A673 (cell line): ENCODE measurements around the gene NFYA. TPM values are rescaled to one million over a fixed set of nuclear protein-coding genes. Genes with fewer than 3 reads are reported as not detected.

ENCODE experiments used
- BruUV-seq: library from RNA; stranded (reverse); fragments of 400-500 nt; replicated peaks from 2 replicates; lab custom pipeline; 2021; lab: Mats Ljungman, UMichigan
- CTCF ChIA-PET: fragments of 300-600 bp; sonication (Branson Sonifier 250); formaldehyde crosslinking; loops from one replicate; lab custom pipeline; 2022; ENCODE audit warnings: antibody characterized with exemption; lab: Charles Lee
- POLR2A ChIA-PET: fragments of 300-600 bp; sonication (Branson Sonifier 250); formaldehyde crosslinking; loops from one replicate; lab custom pipeline; 2022; ENCODE audit warnings: antibody characterized with exemption; ENCODE audit not compliant: low non-redundant PET; lab: Charles Lee
- DNase-seq: peaks from one replicate; pipeline ENCODE4 v3.0.0-alpha.2; 2015; ENCODE audit warnings: low spot score
- H3K27ac ChIP-seq: fragments of 200-600 bp; sonication (generic); 2 replicates; pipeline ENCODE4 v1.5.1; 2016; ENCODE audit warnings: mixed run types, low read depth, mild to moderate bottlenecking, mixed read lengths, antibody characterized with exemption, low read length; ENCODE audit not compliant: poor library complexity, severe bottlenecking
- H3K27me3 ChIP-seq: fragments of 200-600 bp; sonication (generic); replicated peaks from 2 replicates; pipeline ENCODE4 v1.6.1; 2017; ENCODE audit warnings: mixed run types, low read depth, mild to moderate bottlenecking, mixed read lengths, antibody characterized with exemption, low read length; ENCODE audit not compliant: insufficient read depth, poor library complexity
- H3K36me3 ChIP-seq: fragments of 200-600 bp; sonication (generic); 2 replicates; pipeline ENCODE4 v1.6.1; 2016; ENCODE audit warnings: mixed run types, mild to moderate bottlenecking, mixed read lengths, antibody characterized with exemption, low read length; ENCODE audit not compliant: insufficient read depth, poor library complexity, severe bottlenecking
- H3K4me1 ChIP-seq: fragments of 200-600 bp; sonication (generic); 2 replicates; pipeline ENCODE4 v1.6.1; 2017; ENCODE audit warnings: mixed run types, mild to moderate bottlenecking, mixed read lengths, antibody characterized with exemption, low read length; ENCODE audit not compliant: insufficient read depth, poor library complexity, severe bottlenecking
- H3K4me3 ChIP-seq: fragments of 200-600 bp; sonication (generic); 2 replicates; pipeline ENCODE4 v1.5.1; 2016; ENCODE audit warnings: low read depth, mixed run types, mild to moderate bottlenecking, mixed read lengths, low read length; ENCODE audit not compliant: poor library complexity, severe bottlenecking
- H3K9me3 ChIP-seq: fragments of 200-600 bp; sonication (generic); 2 replicates; pipeline ENCODE4 v1.6.1; 2016; ENCODE audit warnings: mixed run types, low read depth, mild to moderate bottlenecking, mixed read lengths, antibody characterized with exemption, low read length; ENCODE audit not compliant: poor library complexity, severe bottlenecking
- EZH2 ChIP-seq: fragments of 200-600 bp; sonication (generic); IDR thresholded peaks from 2 replicates; pipeline ENCODE4 v1.6.1; 2017; ENCODE audit warnings: borderline replicate concordance, low read depth, mild to moderate bottlenecking, mixed read lengths, antibody characterized with exemption, low read length; ENCODE audit not compliant: poor library complexity, severe bottlenecking
- intact Hi-C: fragments of 100-400 bp; cut with micrococcal nuclease; formaldehyde crosslinking; loops from one replicate; pipeline ENCODE4 v1.10.0; 2022; ENCODE audit not compliant: unreplicated experiment
- total RNA-seq: library from RNA; stranded (reverse); gene quantifications from 2 replicates; pipeline ENCODE4 v1.2.3, GENCODE V29; 2021
- TF ChIP-seq, protein P1 (sequence below): fragments of 300-800, 200-600 bp; sonication (generic); conservative IDR thresholded peaks from 2 replicates; pipeline ENCODE4 v1.5.1; 2017; ENCODE audit warnings: low read depth, mild to moderate bottlenecking, antibody characterized with exemption, low read length, moderate library complexity, mixed read lengths

NFYA gene
- total RNA-seq, 1 experiment from 2014 or later, result 45.4 TPM

DNA sequence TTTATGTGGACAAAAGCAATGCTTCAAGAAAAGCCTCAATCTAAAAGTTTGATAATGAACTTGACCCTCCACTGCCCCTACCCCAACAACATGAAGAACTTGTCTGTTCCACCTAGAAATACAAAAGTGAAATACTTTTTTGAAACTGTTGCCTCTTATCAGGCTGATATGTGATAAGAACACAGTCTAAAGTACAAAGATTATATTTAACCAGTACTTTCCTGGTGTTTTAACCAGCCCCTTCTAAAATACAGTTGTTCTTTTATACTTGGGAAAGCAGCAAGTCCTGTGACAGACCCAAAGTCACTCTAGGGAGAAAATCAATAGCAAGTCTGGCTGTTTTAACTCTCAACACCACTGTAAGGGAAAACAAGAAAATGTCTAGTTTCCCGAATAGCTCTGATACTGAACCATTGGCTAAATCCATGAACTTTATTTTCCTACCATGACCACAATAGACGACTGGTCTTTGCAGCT, 7.2 kb upstream of the NFYA start:
- no peak for DNase-seq
- Histone ChIP-seq H3K27ac (no peak overlapping the region), H3K36me3 (peaks cover 15% of the 10 kb centered on the region), H3K4me1 (peaks cover 4% of the 10 kb centered on the region), H3K9me3 (no peaks in the 10 kb centered on the region), H3K4me3 (no peak overlapping the region), H3K27me3 (no peaks in the 10 kb centered on the region)
- no TSS peak for BruUV-seq
- POLR2A ChIA-PET, result interaction anchor here (0.6 kb wide), 1 partner anchor 17 kb away, joined by 3 read pairs; no protein-coding TSS in a partner anchor
- CTCF ChIA-PET, result no interaction called here
- intact Hi-C loops, result loop anchor here (5.0 to 10.0 kb wide), 2 partner anchors 58 to 1701 kb away; no protein-coding TSS in a partner anchor
- TF ChIP-seq, protein P1, sequence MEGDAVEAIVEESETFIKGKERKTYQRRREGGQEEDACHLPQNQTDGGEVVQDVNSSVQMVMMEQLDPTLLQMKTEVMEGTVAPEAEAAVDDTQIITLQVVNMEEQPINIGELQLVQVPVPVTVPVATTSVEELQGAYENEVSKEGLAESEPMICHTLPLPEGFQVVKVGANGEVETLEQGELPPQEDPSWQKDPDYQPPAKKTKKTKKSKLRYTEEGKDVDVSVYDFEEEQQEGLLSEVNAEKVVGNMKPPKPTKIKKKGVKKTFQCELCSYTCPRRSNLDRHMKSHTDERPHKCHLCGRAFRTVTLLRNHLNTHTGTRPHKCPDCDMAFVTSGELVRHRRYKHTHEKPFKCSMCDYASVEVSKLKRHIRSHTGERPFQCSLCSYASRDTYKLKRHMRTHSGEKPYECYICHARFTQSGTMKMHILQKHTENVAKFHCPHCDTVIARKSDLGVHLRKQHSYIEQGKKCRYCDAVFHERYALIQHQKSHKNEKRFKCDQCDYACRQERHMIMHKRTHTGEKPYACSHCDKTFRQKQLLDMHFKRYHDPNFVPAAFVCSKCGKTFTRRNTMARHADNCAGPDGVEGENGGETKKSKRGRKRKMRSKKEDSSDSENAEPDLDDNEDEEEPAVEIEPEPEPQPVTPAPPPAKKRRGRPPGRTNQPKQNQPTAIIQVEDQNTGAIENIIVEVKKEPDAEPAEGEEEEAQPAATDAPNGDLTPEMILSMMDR, result no peak
- no peak for TF ChIP-seq EZH2

DNA sequence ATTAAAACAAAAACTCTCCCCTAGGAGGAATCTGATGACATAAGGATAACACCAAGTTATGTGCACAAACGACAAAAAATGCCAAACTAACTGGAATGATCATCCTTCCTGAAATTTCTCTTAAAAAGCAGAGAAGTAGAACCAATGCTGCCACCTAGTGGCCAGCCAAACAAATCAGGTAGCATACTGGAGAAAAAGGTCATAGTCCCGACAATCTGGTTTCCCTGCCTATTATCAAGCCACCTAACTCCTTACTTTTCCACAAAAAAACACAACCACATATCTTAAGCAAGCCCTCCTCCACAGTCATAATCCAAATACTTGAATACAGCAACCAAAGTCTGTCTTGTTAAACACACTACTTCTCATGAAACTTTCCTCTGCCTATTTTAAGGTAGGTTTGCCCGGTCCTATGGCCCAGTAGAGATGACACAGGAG, 5.9 kb upstream of the NFYA start:
- peaks cover 15% of the 10 kb centered on the region for H3K36me3 ChIP-seq
- ChIA-PET POLR2A (no interaction called here), CTCF (no interaction called here)
- intact Hi-C loops, result loop anchor here (5.0 to 10.0 kb wide), 2 partner anchors 60 to 1702 kb away; no protein-coding TSS in a partner anchor
- H3K4me3 ChIP-seq, result no peak overlapping the region
- H3K27me3 ChIP-seq, result no peaks in the 10 kb centered on the region
- peak; percentile 77 for DNase-seq
- no peak overlapping the region for H3K27ac ChIP-seq
- H3K4me1 ChIP-seq, result peaks cover 11% of the 10 kb centered on the region
- no TSS peak for BruUV-seq
- H3K9me3 ChIP-seq, result no peaks in the 10 kb centered on the region
- no peak for TF ChIP-seq EZH2
- TF ChIP-seq, protein P1, result peak; percentile 87

DNA sequence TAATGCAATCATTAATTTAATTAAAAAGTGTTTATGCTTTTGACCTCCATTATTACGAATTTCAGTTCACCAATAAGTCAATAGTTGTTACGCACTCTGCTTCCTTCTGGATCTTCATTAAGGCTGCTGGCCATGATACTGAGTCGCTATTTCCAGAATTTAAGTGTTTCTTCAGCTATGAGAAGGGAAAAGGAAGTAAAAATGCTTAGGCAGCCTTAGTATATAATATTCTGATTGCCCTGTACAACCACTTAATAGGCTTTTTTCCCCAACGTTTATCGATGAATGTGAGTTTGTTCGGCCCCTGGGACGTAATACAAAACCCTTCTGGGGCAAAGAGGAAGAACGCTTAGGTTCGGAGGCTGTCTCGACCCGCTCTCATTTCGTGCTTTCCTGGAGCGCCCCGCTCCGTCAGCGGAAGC, 1.3 kb upstream of the NFYA start:
- Histone ChIP-seq H3K9me3 (no peaks in the 10 kb centered on the region), H3K27ac (peak overlapping the region; percentile 100), H3K36me3 (peaks cover 4% of the 10 kb centered on the region), H3K4me1 (peaks cover 28% of the 10 kb centered on the region), H3K4me3 (peak overlapping the region; percentile 91), H3K27me3 (no peaks in the 10 kb centered on the region)
- TSS peak; percentile 54 for BruUV-seq
- no peak for DNase-seq
- intact Hi-C loops, result loop anchor here (5.0 kb wide), 1 partner anchor 246 kb away; no protein-coding TSS in a partner anchor
- CTCF ChIA-PET, result no interaction called here
- TF ChIP-seq, protein P1, result no peak
- no peak for TF ChIP-seq EZH2
- POLR2A ChIA-PET, result no interaction called here
